H9 (cell line): Measurements from ENCODE around the gene ITIH4. TPM values are rescaled to one million over a fixed set of nuclear protein-coding genes. Genes with fewer than 3 reads are reported as not detected.

Experiments used
- DNase-seq: peaks from one replicate; pipeline ENCODE4 v3.0.0-alpha.2; 2017
- H2AFZ ChIP-seq: one replicate; pipeline ENCODE4 v1.6.1; 2013; ENCODE audit warnings: mild to moderate bottlenecking, low read length, control low read depth, moderate library complexity
- H2AK5ac ChIP-seq: 2 replicates; pipeline ENCODE4 v1.6.1; 2013; ENCODE audit warnings: low read length, control low read depth, mixed read lengths; ENCODE audit not compliant: insufficient read length
- H2BK120ac ChIP-seq: one replicate; pipeline ENCODE4 v1.6.1; 2013; ENCODE audit warnings: low read depth, mild to moderate bottlenecking, low read length, control low read depth, inconsistent platforms; ENCODE audit not compliant: poor library complexity, severe bottlenecking
- H2BK12ac ChIP-seq: 2 replicates; pipeline ENCODE4 v1.6.1; 2013; ENCODE audit warnings: low read length, control low read depth, mixed read lengths, low read depth; ENCODE audit not compliant: insufficient read length
- H2BK15ac ChIP-seq: 2 replicates; pipeline ENCODE4 v1.6.1; 2013; ENCODE audit warnings: low read depth, low read length, control low read depth
- H2BK20ac ChIP-seq: one replicate; pipeline ENCODE4 v1.6.1; 2013; ENCODE audit warnings: low read depth, mild to moderate bottlenecking, low read length, control low read depth, inconsistent platforms; ENCODE audit not compliant: poor library complexity, severe bottlenecking
- H2BK5ac ChIP-seq: 2 replicates; pipeline ENCODE4 v1.6.1; 2013; ENCODE audit warnings: low read length, control low read depth, mixed read lengths; ENCODE audit not compliant: insufficient read length
- H3K14ac ChIP-seq: 2 replicates; pipeline ENCODE4 v1.6.1; 2013; ENCODE audit warnings: low read length, control low read depth; ENCODE audit not compliant: insufficient read depth
- H3K18ac ChIP-seq: 2 replicates; pipeline ENCODE4 v1.6.1; 2013; ENCODE audit warnings: low read depth, mild to moderate bottlenecking, mixed read lengths, low read length, control low read depth; ENCODE audit not compliant: insufficient read length
- H3K23ac ChIP-seq: 2 replicates; pipeline ENCODE4 v1.6.1; 2013; ENCODE audit warnings: low read length, control low read depth, mixed read lengths, low read depth; ENCODE audit not compliant: insufficient read length
- H3K23me2 ChIP-seq: 2 replicates; pipeline ENCODE4 v1.6.1; 2013; ENCODE audit warnings: low read depth, mild to moderate bottlenecking, mixed read lengths, low read length, control low read depth; ENCODE audit not compliant: insufficient read length, poor library complexity, severe bottlenecking
- H3K27ac ChIP-seq: 2 replicates; pipeline ENCODE4 v1.5.1; 2013; ENCODE audit warnings: low read length, control low read depth, mixed read lengths, low read depth; ENCODE audit not compliant: insufficient read length
- H3K27me3 ChIP-seq: 2 replicates; pipeline ENCODE4 v1.6.1; 2013; ENCODE audit warnings: low read length, control low read depth, inconsistent platforms; ENCODE audit not compliant: insufficient read depth
- H3K4ac ChIP-seq: 2 replicates; pipeline ENCODE4 v1.6.1; 2013; ENCODE audit warnings: low read depth, mild to moderate bottlenecking, control low read depth, inconsistent platforms, low read length, moderate library complexity
- H3K4me1 ChIP-seq: 2 replicates; pipeline ENCODE4 v1.6.1; 2013; ENCODE audit warnings: low read length, control low read depth, inconsistent platforms; ENCODE audit not compliant: insufficient read depth
- H3K4me2 ChIP-seq: 2 replicates; pipeline ENCODE4 v1.6.1; 2013; ENCODE audit warnings: low read length, control low read depth, mixed read lengths; ENCODE audit not compliant: insufficient read length, insufficient read depth
- H3K56ac ChIP-seq: 2 replicates; pipeline ENCODE4 v1.6.1; 2013; ENCODE audit warnings: low read depth, mild to moderate bottlenecking, mixed read lengths, low read length, control low read depth; ENCODE audit not compliant: insufficient read length
- H3K79me1 ChIP-seq: 2 replicates; pipeline ENCODE4 v1.6.1; 2013; ENCODE audit warnings: low read depth, mild to moderate bottlenecking, moderate library complexity, low read length, control low read depth, inconsistent platforms; ENCODE audit not compliant: insufficient read depth, poor library complexity, severe bottlenecking
- H3K79me2 ChIP-seq: 2 replicates; pipeline ENCODE4 v1.6.1; 2013; ENCODE audit warnings: low read length, control low read depth, inconsistent platforms; ENCODE audit not compliant: insufficient read depth
- H3K9ac ChIP-seq: 2 replicates; pipeline ENCODE4 v1.6.1; 2013; ENCODE audit warnings: low read length, control low read depth, mixed read lengths; ENCODE audit not compliant: insufficient read length; ENCODE audit errors: extremely low read depth
- H3K9me3 ChIP-seq: one replicate; pipeline ENCODE4 v1.6.1; 2013; ENCODE audit warnings: low read depth, low read length, inconsistent platforms; ENCODE audit not compliant: control insufficient read depth
- H3T11ph ChIP-seq: one replicate; pipeline ENCODE4 v1.6.1; 2013; ENCODE audit warnings: mild to moderate bottlenecking, low read length, control low read depth, inconsistent platforms
- H4K20me1 ChIP-seq: one replicate; pipeline ENCODE4 v1.6.1; 2013; ENCODE audit not compliant: control insufficient read depth, insufficient read length, insufficient read depth
- H4K5ac ChIP-seq: 2 replicates; pipeline ENCODE4 v1.6.1; 2013; ENCODE audit warnings: low read depth, mild to moderate bottlenecking, mixed read lengths, low read length, control low read depth; ENCODE audit not compliant: insufficient read length
- H4K8ac ChIP-seq: replicated peaks from 2 replicates; pipeline ENCODE4 v1.6.1; 2013; ENCODE audit warnings: low read length, control low read depth, mixed read lengths, low read depth; ENCODE audit not compliant: insufficient read length
- H4K91ac ChIP-seq: 2 replicates; pipeline ENCODE4 v1.6.1; 2013; ENCODE audit warnings: low read depth, mild to moderate bottlenecking, moderate library complexity, mixed read lengths, low read length, control low read depth; ENCODE audit not compliant: insufficient read length
- H3K27ac Mint-ChIP-seq, 3 experiments: 2 replicates in 2 of 3; 3 replicates in 1 of 3; pipeline ENCODE4 v1.8.0; 2020 to 2021; ENCODE audit warnings: mixed read lengths in 3 of 3, mild to moderate bottlenecking in 1 of 3, moderate library complexity in 1 of 3
- H3K27me3 Mint-ChIP-seq: 2 replicates; pipeline ENCODE4 v1.8.0; 2021; ENCODE audit warnings: low read depth, mild to moderate bottlenecking, moderate library complexity, mixed read lengths
- H3K36me3 Mint-ChIP-seq, 3 experiments: 2 replicates in 2 of 3; 3 replicates in 1 of 3; pipeline ENCODE4 v1.8.0; 2020 to 2021; ENCODE audit warnings: low read depth in 3 of 3, mixed read lengths in 3 of 3; ENCODE audit not compliant: insufficient read depth in 1 of 3
- H3K4me1 Mint-ChIP-seq, 2 experiments: 2 replicates each; pipeline ENCODE4 v1.8.0; 2020; ENCODE audit warnings: mixed read lengths in 2 of 2
- H3K4me3 Mint-ChIP-seq, 2 experiments: 2 replicates in 1 of 2; 3 replicates in 1 of 2; pipeline ENCODE4 v1.8.0; 2020 to 2021; ENCODE audit warnings: mild to moderate bottlenecking in 2 of 2, mixed read lengths in 2 of 2, moderate library complexity in 1 of 2
- H3K9me3 Mint-ChIP-seq, 2 experiments: 2 replicates in 1 of 2; 3 replicates in 1 of 2; pipeline ENCODE4 v1.8.0; 2020; ENCODE audit warnings: mild to moderate bottlenecking in 2 of 2, mixed read lengths in 2 of 2, moderate library complexity in 1 of 2
- WGBS: extraction: QIAGEN DNeasy Blood & Tissue Kit; methylation state at CpG from one replicate; pipeline ENCODE4 v1.1.7; 2013; ENCODE audit warnings: missing lambda C conversion rate, low lambda C conversion rate, mixed read lengths; ENCODE audit not compliant: insufficient read length; ENCODE audit errors: extremely low coverage; 5-methylcytosine and 5-hydroxymethylcytosine counted together
- total RNA-seq: library from RNA; stranded (reverse); gene quantifications from 2 replicates; pipeline ENCODE4 v1.2.1, GENCODE V29; 2021
- TF ChIP-seq, protein P1 (sequence below): fragments of 200-600 bp; sonication (generic); conservative IDR thresholded peaks from 3 replicates; pipeline ENCODE4 v1.8.0; 2021; ENCODE audit warnings: antibody characterized with exemption, mild to moderate bottlenecking

Gene ITIH4
- total RNA-seq, 1 experiment from 2014 or later: 3.0 TPM

DNA sequence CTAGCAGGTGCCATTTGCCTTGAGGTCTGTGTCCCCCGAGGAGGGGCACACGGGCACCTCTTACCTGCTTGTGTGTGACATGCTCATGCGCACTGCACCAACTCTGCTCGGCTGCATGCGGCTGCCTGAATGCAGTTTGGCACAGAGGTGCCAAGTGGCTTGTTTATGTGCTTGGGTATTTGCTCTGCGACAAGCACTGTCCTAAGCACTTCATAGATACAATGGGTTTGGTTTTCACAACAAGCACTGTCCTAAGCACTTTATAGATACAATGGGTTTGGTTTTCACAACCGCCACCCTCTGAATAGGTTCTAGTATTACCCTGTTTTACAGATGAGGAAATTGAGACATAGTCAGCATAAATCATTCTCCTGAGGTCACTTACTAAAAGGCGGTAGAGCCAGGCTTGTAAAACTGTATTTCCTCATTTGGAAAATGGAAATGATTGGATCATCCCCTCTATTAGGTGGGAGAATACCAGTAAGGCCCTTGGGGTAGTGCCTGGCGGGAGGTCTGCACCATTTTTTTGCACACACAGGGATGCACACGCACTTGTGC, 487 bp downstream of the ITIH4 start:
- Histone ChIP-seq H4K5ac (no peak overlapping the region), H3K23ac (no peak overlapping the region), H3K4ac (no peak overlapping the region), H3K9ac (no peak overlapping the region), H2AK5ac (no peak overlapping the region), H3T11ph (no peak overlapping the region), H3K56ac (no peak overlapping the region), H2BK5ac (no peak overlapping the region), H2BK15ac (no peak overlapping the region), H2AFZ (no peak overlapping the region), H3K18ac (no peak overlapping the region), H3K27me3 (no peaks in the 10 kb centered on the region; the same call in 1 of the 2 replicates), H4K8ac (no peak overlapping the region), H4K91ac (no peak overlapping the region), H3K9me3 (no peaks in the 10 kb centered on the region), H3K14ac (no peak overlapping the region), H3K4me2 (no peak overlapping the region), H3K79me1 (no peaks in the 10 kb centered on the region), H2BK12ac (no peak overlapping the region), H2BK120ac (no peak overlapping the region), H2BK20ac (no peak overlapping the region), H3K27ac (no peak overlapping the region), H3K23me2 (no peaks in the 10 kb centered on the region), H4K20me1 (no peaks in the 10 kb centered on the region), H3K4me1 (no peaks in the 10 kb centered on the region), H3K79me2 (no peaks in the 10 kb centered on the region)
- DNase-seq: no peak
- TF ChIP-seq, protein P1, sequence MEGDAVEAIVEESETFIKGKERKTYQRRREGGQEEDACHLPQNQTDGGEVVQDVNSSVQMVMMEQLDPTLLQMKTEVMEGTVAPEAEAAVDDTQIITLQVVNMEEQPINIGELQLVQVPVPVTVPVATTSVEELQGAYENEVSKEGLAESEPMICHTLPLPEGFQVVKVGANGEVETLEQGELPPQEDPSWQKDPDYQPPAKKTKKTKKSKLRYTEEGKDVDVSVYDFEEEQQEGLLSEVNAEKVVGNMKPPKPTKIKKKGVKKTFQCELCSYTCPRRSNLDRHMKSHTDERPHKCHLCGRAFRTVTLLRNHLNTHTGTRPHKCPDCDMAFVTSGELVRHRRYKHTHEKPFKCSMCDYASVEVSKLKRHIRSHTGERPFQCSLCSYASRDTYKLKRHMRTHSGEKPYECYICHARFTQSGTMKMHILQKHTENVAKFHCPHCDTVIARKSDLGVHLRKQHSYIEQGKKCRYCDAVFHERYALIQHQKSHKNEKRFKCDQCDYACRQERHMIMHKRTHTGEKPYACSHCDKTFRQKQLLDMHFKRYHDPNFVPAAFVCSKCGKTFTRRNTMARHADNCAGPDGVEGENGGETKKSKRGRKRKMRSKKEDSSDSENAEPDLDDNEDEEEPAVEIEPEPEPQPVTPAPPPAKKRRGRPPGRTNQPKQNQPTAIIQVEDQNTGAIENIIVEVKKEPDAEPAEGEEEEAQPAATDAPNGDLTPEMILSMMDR: no peak
- peaks cover 15 to 29% of the 10 kb centered on the region in 2 experiments for H3K4me1 Mint-ChIP-seq
- no peak overlapping the region for H3K4me3 Mint-ChIP-seq
- no peaks in the 10 kb centered on the region for H3K9me3 Mint-ChIP-seq
- H3K27me3 Mint-ChIP-seq: no peaks in the 10 kb centered on the region; the same call in 1 of the 2 replicates
- WGBS: no CpG with 5 or more reads among the region's 10 CpGs
- H3K36me3 Mint-ChIP-seq: no peaks in the 10 kb centered on the region; a peak in 1 of 7 replicates
- no peak overlapping the region for H3K27ac Mint-ChIP-seq
